Stimulated activated CD8-positive, alpha-beta memory T cell treated with anti-CD3 and anti-CD28 coated beads, Interleukin-15, amount 100 ng/mL, for 24 hours (primary cell): ENCODE results near the gene CRAT.
A peak's percentile ranks its signal among the peaks of the same experiment; 100 is the strongest.

Source experiments
- DNase-seq: peaks from one replicate; pipeline ENCODE4 v3.0.0-alpha.2; 2020; ENCODE audit warnings: low read depth

Gene CRAT

DNA sequence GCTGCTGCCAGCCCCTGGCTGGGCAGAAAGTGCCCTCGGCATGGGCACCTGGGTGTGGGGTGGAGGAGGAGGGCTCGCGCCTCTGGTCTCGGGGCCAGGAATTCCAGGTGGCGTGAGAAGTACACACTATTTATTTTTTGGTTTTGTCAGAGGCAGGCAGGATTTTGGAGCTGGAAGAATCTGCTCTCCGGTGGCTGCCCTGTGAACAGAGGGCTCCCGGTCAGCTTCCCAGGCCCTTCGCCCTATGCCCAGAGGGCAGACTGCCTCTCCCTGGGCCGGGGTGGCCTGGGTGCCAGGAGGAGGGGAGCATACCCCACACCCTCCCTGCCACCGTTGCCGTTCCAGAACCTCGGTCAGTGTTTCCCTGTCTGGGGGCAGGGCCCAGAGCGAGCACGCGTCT lies 21.3 kb downstream of the CRAT start:
- DNase-seq, result no peak

DNA sequence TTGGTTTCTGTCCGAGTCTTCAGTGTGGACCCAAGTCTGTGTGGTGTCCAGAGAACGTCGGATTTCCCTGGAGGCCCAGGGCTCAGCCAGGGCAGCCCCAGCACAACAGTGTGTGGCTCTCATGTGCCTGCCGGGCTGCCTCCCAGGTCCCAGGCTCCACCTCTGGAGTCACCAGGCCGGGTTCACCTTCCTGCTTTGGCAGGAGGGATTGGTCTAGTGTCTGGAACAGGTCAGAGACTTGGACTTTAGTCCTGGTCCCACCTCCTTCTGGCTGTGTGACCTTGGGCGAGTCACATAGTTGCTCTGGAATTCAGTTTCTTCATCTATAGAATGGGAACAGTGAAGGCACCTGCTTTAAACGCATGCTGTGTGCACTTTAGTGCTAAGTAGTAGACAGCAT lies 26.5 kb downstream of the CRAT start:
- no peak for DNase-seq

DNA sequence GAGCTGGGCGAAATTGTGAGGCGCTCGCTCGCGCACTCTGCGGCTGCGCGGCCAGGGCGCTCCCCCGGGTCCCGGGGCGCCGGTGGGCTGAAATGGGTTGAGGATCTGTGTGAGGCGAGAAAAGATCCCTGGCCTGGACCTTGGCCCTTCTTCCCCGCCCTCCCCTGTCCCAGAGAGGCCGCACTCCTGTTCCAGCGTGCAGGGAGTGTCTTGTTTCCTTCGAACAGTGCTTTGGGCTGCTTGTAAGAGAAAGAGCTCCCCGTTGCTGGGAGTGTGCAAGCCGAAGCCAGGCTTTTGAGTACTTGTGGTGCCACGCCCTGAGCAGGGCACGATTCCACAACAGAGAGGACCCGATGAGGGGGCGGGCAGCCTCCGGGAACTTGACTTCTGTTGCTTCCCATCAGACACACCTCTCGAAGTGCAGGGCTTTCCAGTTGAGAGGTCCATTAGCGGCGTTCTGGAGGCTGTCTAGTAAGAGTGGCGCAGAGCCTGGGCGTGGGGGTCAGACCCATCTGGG lies 29.1 kb downstream of the CRAT start:
- no peak for DNase-seq

DNA sequence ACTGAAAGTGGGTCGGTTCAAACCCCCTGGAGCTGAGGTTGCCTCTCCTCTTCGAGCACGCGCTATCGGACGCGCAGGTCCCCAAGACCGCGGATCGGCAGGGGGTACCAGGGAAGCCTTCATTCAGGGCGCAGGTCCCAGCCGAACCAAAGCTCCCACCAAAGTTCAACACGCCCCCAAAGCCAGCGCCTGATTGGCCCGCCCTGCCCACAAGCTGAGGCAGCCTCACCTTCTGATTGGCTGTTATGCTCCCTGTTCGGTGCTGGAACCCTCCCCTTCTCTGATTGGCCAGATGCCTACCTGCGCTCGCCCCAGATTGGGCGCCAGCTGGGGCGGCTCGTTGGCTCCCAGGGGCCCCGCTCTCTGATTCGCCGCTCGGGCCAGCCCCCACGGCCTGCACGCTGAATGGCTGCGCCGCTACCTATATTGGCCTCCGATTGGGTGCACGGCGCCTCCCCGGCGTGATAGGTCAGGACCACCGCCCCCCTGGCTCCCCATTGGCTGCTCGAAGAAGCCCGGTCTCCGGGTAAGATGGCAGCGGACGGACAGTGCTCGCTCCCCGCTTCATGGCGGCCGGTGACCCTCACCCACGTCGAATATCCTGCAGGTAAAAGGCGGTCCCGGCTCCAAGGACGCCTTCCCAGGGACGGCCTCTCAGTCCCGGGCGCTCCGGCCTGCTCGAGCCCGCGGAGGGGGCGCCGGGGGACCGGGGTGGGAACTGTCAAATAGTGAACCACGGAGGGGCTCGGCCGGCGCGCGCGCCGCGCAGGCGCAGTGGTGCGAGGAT lies 29.8 kb downstream of the CRAT start, which contains the start of gene DOLPP1:
Gene DOLPP1 (plus strand): TSS at position 511 of the 787 bp plus-strand sequence. CDS start 21 bp downstream, at position 532.
- peak; percentile 94 for DNase-seq

DNA sequence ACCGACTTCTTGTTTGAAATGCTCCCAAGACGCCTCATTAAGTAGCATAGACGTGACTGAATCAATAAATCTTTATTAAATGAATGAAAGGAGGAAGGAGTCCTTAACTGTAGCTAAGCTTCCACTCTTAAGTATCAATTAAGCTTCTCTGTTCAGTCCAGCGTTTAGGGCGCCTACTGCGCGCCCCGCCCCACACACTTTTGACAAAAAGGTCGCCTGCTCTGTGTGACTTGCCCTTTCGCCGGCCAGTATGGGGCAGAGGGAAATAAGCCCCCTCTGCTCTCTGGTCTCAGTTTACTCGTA lies 30.3 kb downstream of the CRAT start:
- no peak for DNase-seq

DNA sequence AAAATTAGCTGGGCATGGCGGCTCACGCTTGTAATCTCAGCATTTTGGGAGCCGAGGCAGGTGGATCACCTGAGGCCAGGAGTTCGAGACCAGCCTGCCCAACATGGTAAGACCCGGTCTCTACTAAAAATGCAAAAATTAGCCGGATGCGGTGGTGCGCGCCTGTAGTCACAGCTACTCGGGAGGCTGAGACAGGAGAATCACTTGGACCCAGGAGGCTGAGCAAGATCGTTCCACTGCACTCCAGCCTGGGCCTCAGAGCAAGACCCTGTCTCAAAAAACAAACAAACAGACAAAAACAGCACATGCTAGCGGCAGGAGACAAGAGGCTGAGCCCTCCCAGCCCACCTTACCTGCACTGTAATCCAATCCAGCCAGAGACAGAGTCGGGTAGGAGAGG lies 30.8 kb downstream of the CRAT start:
- DNase-seq, result no peak

DNA sequence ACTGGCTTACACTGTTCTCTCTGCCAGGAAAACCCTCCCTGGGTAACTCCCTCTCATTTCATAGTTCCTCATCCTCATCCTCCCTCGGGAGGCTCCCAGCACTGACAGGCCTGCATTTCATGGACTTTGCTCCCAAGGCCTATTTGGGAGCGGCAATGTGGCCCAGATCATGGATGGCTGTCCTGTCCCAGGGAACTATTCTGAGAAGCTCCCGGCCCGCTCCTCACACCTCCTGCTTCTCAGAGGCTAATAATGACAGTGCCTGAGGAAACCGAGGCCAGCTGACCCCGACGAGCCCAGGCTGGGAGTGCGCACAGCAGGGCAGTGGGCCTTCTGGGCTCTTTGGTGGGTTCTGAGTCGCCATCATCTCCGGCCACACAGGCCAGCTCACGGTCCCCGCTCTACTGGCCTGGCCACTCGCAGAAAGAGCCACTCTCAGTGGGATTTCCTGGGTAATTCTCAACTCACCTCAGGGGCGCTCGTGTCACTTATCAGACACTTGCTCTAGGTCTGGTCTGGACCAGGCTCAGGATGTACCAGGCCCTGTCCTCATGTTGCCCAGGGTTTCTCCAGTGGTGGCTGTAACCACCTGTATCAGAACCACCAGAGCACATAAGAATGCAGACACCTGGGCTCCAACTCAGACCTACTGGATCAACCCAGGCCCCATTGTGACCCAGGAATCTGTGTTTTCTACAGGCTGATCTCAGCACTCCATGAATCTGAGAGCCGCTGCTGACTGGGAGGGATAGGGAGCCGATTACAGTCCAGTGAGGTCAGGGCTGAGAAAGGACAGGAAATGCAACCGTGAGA lies 31.7 kb downstream of the CRAT start:
- DNase-seq, result no peak

DNA sequence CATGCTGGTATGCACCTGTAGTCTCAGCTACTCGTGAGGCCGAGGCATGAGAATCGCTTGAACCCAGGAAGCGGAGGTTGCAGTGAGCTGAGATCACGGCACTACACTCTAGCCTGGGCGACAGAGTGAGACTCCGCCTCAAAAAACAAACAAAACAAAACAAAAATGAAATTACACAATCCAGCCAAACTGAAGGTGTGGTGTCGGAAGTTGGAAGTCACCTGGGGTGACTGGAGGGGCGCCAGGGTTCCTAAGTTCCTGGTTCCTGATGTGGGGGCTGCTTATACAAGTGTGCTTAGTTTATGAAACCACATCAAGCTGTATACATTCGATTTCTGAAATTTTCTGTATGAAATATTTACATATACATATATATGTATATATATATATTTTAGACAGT lies 33.4 kb downstream of the CRAT start:
- no peak for DNase-seq

DNA sequence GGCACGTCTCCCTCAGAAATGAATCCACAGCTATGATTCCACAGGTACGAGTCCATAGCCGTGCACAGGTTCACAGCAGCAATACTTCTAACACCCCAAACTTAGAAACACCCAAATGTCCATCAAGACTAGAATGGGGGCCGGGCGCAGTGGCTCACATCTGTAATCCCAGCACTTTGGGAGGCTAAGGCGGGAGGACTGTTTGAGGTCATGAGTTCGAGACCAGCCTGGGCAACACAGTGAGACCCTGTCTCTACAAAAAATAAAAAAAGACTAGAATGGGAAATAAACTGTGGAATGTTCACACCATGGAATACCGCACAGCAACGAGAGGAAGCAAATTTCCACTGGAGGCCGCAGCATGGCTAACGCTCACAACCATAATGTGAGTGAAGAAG lies 34.0 kb downstream of the CRAT start:
- no peak for DNase-seq

DNA sequence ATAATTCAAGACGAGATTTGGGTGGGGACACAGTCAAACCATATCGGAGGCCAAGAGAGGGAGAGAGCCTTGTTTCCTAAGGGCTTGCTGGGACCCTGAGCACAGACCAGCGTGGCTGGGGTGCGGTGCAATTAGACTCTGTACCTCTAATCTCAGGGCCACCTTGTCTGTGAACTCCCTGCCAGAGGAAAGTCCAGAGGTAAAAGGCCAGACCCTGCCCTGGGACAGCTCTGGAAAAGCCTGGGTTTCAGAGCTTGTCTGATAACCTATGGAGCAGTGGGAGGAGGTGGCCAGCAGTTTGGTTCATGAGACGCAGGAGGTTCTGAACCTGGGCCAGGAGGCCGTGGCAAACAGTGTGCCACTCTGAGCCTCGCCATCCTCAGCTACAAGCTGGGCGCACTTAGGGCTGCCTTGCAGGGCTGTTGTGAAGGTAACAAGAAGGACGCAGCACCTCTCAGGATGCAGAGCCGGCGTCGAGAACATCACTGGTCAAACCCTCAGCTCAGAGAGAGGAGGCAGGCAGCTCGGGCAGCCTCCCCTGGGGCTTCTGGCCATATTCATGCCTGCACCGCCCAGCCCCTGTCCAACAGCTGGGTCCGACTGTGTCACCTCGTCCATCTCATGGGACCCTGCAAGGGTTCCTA lies 34.5 kb downstream of the CRAT start:
- no peak for DNase-seq

DNA sequence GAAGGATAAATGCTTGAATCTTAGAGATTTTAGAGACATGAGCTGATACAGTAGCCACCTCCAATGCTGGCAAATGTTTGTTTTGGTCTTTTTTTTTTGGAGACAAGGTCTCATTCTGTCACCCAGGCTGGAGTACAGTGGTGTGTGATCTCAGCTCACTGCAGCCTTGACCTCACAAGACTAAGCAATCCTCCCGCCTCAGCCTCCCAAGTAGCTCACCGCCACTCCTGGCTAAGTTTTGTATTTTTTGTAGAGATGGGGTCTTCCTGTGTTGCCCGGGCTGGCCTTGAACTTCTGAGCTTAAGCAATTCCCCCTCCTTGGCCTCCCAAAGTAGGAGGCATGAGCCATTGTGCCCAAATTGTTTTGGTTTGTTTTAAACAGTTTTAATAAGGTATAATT lies 36.5 kb downstream of the CRAT start:
- DNase-seq, result no peak

DNA sequence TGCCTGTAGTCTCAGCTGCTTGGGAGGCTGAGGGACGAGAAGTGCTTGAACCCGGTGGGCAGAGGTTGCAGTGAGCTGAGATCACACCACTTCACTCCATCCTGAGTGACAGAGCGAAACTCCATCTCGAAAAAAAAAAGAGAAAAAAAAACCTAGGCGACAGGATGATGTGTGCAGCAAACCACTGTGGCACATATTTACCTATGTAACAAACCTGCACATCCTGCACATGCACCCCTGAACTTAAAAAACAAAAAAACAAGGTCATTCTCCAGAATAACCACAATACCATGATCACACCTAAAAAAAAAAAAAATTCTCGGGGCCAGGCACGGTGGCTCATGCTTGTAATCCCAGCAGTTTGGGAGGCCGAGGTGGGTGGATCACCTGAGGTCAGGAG lies 37.2 kb downstream of the CRAT start:
- no peak for DNase-seq

DNA sequence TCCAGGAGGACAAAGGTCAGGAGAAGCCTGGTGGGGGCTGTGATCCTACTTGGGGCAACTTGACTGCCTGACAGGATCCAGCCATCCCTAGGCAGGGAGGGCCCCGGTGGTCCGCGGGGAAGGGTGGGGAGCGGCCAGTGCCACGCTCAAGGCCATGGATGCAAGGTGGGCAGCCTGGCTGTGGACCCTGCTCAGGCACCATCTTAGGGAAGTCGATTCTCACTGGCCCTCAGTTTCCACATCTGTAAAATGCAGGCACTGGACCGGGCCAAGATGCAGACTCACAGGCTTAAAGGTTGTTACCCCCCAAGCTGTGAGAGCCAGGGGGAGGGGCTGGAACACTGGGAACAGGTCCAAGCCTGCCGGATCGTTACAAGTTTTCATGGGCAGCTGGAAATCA lies 38.4 kb downstream of the CRAT start:
- no peak for DNase-seq

DNA sequence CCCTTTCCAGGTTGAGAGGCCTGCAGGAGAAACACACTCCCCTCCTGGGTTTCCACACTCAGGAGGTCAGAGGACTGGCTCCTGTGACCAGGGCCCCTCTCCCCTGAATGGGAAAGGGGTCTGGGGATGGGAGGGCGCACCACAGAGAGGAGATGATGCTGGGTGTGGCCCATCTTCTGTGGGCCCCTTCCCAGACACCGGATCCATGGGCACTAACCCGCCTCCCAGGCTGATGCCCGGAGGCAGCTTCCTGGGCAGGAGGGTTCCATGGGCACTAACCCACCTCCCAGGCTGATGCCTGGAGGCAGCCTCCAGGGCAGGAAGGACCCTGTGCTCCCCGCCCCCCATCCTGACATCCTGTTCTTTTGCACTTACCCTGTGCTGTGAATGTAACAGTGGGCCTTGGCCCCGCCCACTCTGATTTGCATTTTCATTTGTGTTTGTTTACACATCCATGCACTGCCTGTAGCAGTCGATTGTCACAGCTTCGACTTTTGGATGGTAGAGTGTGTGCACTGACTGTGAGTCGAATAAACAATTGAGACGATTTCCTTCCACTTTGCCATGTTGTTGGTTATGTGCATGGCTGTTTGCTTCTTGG lies 39.0 kb downstream of the CRAT start:
- DNase-seq, result no peak

DNA sequence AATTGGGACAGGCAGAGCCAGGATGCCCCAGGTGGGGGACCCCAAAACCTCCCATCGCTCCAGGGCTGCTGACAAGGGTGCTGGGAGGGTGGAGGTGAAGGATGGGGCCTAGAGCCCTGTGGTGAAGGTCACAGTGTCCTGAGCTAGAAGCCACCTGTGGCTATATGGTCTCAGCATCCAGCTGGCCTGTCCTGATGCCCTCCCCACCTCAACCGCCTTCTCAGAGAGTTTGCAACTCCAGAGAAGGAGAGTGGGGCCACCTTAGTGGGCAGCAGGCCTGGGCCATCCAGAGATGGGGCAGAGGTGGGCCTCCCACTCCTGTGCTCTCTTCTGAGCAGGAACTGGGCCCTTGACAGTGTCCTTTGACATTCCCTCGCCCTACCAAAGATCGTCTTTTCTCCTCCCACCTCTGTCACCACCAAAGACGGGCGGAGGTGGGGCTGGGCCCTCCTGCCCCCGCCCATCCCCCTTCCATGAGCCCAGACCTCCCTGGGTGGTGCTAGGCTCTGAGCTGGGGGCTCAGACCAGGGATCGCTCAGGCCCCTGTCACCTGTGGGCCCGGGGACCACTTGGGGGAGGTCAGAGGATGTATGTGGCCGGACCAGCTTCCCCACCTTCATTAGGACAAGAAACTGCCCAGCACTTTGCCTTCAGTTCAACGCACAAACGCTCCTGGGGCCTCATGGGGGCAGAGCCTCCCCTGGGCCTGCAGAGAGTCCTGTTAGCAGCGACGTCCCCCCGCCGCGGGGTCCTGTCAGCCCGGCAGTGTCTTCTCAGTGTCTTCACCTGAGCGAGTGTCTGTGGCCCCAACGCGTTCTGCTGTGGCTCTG lies 39.7 kb downstream of the CRAT start:
- no peak for DNase-seq

DNA sequence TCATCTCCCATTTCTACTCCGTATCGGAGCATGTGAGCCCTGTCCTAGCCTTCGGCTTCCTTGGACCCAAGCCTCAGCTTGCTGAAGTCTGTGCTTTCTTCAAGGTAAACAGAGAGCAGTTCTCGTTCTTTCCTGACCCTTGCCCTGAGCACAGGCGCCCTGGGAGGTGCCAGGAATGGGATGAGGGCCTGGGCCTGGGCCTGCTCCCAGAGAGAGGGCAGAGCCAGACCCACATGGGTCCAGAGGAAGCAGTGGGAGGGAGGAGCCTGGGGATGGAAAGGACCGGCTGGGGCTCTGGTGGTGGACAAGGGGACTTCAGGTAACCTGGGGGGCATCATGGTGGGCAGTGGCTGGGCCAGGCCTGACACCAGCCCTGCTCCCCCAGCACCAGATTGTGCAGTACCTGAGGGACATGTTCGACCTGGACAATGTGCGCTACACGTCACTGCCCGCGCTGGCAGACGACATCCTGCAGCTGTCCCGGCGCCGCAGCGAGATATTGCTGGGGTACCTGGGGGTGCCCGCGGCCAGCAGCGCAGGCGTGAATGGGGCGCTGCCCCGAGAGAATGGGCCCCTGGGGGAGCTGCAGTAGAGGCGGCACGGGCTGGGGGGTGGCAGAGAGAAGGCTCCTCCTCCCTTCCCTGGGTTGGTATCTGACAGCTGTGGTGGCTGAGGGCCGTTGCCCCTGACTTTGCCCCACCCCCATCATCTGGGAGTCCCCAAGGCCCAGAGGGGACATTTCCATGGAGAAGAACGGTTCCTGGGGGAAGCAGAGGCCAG lies 40.5 kb downstream of the CRAT start:
- no peak for DNase-seq

DNA sequence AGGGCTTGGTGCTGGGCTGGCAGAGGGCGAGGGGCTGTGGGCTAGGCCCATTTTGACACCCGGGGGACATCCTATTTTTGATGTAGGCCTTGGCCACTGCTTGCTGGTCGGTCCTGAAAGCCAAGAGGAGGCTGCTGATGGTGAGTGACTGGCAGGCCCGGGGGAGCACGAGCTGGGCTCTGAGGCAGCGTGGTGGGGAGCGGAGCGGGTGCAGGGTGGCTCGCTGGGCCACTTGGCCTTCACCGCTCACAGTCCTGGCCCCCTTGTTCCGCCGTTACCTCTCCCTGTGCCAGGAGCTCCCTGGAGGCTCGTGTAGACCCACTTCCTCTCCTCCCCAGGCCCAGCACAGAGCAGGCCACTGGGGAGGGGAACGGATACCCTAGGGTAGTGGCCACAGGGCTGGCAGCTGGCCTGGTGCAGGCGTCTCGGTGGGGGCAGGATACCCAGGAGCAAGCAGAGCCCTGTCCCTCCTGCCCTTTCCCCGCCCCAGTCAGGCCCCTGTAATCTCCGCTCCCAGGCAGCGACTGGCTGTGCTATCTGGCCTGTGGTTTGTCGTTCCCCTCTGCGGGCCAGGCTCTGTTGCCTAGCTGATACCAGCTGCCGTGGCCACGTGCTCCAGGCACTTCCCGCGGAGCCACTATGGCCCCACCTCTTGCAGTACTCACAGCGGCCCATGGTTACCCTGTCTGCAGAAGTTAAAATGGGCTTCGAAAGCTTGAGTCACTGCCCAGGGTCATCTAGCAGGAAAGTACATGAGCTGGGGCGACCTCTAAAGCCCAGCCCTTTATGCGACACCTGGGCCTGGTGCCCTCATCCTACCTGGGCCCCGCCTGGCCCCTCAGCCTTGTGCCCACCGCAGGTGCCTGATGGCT lies 41.4 kb downstream of the CRAT start:
- DNase-seq, result no peak

DNA sequence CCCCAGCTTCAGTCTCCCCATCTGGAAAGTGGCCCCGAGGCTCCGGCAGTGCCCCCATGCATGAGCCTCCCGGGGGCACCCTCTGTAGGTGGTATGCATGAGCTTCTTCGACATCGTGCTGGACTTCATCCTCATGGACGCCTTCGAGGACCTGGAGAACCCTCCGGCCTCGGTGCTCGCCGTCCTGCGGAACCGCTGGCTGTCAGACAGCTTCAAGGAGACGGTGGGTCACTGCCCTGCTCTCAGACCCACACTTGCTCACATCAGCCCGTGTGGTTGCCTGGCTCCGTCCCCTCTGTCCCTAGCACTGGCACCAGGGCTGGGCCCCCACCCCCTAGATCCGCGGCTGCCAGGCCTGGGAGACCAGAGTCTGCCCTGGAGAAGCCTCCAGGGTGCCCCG lies 42.5 kb downstream of the CRAT start:
- DNase-seq, result no peak

DNA sequence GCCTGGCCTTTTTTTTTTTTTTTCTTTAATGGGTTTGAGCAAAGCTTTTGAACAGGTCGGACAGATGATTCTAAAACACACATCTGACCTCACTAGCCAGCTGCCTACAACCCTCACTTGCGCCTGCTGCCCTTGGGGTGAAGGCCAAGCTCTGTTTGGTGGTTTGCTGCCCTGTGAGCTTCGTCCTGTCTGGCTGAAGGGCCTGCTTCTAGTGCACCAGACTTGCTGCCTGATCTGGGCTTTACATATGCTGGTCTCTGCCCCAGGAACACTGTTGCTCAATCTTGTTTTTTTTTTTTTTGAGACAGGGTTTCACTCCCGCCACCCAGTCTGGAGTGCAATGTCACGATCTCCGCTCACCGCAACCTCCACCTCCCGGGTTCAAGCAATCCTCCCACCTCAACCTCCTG lies 46.1 kb downstream of the CRAT start:
- DNase-seq, result no peak

DNA sequence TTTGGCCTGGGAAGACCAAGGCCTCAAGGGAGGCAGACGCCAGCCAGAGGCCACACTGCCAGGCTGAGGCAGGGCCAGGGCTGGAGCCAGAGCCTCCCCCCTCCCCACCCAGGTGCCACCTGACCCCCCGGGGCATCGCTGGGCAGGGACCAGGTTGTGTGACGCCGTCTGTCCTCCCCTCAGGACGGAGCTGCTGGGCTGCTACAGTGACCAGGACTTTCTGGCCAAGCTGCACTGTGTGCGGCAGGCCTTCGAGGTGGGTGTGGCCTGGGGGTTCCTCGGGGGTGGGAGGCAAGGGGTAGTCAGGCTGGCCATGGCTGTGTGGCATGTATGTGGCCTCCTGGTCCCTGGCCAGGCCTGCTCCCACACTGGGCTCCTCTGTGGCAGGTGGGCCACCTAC lies 47.5 kb downstream of the CRAT start:
- no peak for DNase-seq
